D721Med (cell line): ENCODE measurements around the gene DNM2.
"Not testable (repeated sequence)": the region's sequence is repeated elsewhere in the genome, so short reads cannot be mapped to it uniquely, and the experiment has no call there.

Experiments used
- DNase-seq: peaks from one replicate; pipeline ENCODE4 v3.0.0; 2011; ENCODE audit warnings: low spot score; ENCODE audit not compliant: insufficient read length
- FAIRE-seq: peaks from 2 replicates; lab custom pipeline; 2011; peaks lifted over from hg19 to GRCh38; lab: Jason Lieb, UNC
- CTCF ChIP-seq: IDR thresholded peaks from 2 replicates; pipeline ENCODE4 v1.5.1; 2012; ENCODE audit warnings: mild to moderate bottlenecking, control low read depth; ENCODE audit not compliant: insufficient read depth; ENCODE audit errors: missing control alignments

The DNM2 gene

DNA sequence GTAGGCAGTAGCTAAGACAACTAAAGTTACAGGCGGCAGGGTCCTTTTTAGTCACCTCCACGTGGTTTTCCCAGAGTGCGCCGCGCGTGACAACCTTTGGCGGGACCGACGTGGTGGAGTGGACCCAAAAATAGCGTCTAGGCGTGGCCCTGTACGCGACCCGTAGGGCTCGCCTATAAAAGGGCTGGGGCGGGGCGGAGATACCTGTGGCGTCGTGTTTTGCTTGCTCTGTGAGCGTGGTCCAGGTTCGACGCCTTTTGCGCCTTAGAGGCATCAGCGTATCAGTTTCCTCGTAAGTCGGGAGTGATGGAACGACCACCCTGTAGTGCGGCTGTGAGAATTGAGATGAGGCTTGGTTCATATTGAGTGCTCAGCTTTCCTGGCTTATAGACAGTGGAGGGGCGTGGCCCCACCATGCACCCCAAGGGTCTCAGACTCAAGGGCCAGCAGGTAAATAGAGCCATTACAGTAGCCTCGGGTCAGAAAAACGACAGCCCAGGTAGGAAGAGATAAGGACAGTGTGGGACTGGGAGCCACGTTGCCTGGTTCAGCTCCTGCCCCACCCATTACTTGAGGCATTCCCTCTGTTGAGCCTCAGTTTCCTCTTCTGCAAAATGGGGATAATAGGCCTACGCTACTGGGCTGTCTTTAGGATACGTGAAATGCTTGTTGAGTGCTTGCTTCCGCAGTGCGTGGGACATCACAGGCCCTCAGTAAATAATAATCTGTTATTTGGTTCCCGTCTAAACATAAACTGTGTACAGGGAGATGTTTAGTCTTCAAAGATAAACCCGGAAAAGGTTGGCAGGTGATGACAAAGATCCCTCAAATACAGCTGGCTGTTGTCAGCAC is 118.8 kb downstream of the DNM2 start:
- TF ChIP-seq CTCF, result no peak

GRCh38 chr19:10837649-10838048 is 119.8 kb downstream of the DNM2 start:
- FAIRE-seq, DNase-seq: not testable (repeated sequence)

More for the DNA sequence above, 118.8 kb downstream of the DNM2 start:
- DNase-seq (peak; percentile 67), FAIRE-seq (no peak)

GRCh38 chr19:10838377-10838776 is 120.5 kb downstream of the DNM2 start:
- DNase-seq (no peak), FAIRE-seq (no peak)
- no peak for TF ChIP-seq CTCF

- no peak for TF ChIP-seq CTCF
- no peak for DNase-seq
- FAIRE-seq, result no peak
Measured at GRCh38 chr19:10839114-10840050, 121.5 kb downstream of the DNM2 start.

GRCh38 chr19:10842788-10843187 is 124.9 kb downstream of the DNM2 start:
- TF ChIP-seq CTCF, result no peak
- FAIRE-seq (no peak), DNase-seq (no peak)

DNA sequence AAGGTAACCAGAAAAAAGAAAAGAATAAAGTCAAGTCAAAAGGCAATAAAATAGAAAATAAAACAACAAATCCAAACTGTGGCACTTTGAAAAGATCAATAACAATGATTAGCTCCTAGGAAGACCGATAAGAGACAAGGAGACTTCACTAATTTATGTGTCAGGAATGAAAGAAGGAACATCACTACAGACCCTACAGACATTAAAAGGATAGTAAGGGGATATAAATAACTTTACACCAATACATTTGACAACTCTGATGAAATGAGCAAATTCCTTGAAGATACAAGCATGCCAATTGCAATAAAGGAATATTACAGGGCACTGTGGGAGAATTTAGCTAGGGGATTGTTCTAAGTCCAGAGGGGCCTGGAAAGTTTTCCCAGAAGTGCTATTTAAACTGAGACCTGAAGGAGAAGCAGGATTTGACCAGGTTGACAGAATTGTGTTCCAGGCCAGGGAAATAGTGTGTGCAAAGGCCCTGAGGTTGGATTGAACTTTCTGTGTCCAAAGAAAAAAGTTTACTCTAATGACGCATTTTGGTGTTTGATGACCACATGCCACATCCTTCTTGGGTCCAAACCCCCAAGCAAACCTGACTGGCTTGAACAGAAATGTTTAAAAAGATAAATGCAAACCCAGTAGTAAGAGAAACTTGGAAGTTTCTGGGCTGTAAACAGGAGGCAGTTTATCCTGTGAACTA is 128.8 kb downstream of the DNM2 start:
- TF ChIP-seq CTCF, result no peak
- DNase-seq (no peak), FAIRE-seq (no peak)
